GM19452 (cell line): ENCODE results near the gene SYNC.

ENCODE experiments used
- ATAC-seq: cut with Tn5 transposase; IDR thresholded peaks from one replicate; pipeline ENCODE4 v1.9.1; 2021; ENCODE audit not compliant: unreplicated experiment

SYNC gene

DNA sequence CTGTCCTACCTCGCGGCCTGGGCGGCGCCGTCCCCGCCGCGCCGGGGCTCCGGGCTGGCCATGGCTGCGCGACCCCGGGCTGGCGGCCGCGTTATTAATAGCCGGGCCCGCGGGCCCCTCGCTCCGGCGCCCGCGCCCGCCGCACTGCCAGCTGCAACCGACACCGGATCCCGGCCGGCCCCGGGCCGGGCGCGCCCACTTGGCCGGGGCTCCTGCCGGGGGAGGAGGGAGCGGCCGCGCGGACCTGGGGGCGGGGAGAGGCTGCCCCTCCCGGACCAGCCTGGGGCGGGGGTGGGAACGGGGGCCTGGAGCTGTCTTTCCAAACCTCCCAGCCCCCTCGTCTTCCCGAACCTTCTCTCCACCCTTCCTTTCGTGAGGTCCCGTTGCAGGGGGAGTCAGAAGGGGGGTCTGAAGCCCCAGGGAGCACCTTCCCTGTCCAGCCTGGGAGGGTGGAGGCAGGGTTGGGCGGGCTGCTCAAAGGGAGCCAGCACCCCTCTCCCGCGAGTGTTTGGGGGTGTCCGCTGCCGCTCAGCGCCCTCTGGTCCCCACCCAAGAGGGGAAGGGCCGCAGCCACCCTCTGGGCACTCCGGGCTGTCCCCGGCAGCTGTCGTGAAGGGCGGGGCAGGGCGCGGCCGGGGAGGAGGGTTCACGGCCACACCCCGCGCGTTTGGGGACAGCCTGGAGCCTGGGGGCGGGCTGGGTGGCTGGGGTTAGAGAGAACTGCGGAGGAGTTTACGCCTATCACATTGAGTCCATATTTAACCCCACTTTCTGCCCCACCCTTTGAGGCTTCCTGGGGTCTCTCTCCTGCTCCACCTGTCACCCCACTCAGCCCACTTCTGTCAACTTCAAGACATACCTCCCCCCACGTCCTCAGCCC lies at the start of gene SYNC:
Gene SYNC (minus strand): TSS at position 172 of the 880 bp plus-strand sequence. CDS start 110 bp downstream, at position 62.
- no peak for ATAC-seq

DNA sequence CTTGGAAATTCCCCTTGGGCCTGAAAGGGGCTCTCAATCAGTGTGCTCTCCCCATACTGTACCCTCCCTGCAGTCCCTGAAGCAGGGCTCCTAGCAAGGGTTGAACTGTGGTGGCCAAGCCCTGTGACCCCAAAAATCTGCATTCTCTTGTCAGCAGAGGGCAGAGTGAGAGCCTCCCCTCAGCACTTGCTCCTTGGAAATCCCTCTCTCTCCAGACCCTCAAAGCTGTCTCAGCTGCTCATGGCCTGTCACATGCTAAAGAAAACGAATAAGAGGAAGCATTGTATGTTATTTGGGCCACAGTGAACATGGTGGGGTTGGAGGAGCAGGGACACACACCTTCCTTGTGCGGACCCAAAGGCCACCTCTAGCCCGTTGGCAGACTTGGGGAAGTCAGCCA lies 47.2 kb upstream of the SYNC start:
- no peak for ATAC-seq

DNA sequence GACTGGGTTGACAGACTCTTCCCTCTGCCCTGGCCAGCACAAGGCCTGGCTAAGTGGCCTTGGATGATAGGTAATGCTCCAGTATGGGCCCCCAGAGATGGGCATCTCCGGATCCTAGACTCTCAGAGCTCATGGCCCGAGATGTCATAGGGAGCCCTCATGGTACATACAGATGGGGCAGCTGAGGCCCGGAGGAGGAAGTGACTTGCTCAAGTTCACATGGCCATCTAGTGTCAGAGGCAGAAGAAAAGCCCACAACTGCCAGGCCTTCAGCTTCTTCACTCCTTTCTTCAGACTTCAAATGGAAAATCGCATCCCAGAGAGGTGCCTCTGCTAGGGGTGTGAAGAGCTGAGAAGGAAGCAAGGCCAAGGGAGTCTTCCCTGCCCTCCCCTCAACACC lies 46.8 kb upstream of the SYNC start:
- ATAC-seq, result no peak

DNA sequence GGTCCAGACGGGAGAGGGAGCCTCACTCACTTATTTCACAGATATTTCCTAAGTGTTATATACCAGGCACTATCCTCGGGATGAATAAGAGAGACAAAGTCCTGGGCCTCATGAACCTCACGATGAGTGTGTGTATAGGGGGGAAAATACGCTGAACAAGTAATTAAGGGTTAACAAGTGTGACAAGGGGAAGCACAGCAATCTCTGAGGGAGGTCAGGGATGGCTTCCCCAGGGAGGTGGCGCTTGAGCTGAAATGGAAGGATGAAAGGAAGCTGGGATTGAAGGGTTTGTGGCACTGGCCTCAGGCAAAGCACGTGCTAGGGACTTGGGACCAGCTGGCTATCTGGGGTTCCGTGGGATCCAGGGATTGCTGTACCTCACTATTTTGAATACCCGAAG lies 46.4 kb upstream of the SYNC start:
- no peak for ATAC-seq

DNA sequence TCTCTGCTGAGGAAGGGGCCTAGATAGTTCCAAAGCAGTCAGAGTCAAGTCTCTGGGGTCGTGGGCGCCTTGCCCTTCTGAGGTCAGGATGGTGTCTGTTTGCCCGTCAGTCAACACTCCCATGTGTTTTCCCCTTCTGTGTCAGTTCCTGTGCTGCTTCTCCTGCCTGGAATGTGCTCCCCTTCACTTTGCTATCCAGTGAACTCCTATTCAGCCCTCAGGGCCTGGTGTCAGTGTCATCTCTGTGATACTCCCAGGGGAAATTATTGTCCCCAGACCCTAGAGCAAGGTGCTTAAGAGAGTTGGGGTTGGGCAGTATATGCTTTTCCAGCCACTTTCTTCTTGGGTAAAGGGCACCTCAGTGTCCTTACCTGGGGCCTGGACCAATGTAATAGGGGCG lies 45.8 kb upstream of the SYNC start:
- ATAC-seq, result no peak

DNA sequence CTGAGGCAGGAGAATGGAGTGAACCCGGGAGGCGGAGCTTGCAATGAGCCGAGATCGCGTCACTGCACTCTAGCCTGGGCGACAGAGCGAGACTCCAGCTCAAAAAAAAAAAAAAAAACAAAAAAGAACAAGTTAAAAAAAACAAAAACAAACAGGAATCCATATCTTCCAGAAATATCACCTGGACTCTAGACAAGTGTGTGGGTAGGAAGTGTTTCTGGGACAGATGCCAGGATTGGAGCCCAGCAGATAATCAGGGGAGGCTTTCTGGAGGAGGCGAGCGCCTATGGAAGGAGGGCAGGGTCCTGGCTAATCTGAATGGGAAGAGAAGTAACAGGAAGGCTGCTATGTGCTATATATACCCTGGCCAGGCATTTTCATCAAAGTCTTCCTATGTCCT lies 43.6 kb upstream of the SYNC start:
- no peak for ATAC-seq

DNA sequence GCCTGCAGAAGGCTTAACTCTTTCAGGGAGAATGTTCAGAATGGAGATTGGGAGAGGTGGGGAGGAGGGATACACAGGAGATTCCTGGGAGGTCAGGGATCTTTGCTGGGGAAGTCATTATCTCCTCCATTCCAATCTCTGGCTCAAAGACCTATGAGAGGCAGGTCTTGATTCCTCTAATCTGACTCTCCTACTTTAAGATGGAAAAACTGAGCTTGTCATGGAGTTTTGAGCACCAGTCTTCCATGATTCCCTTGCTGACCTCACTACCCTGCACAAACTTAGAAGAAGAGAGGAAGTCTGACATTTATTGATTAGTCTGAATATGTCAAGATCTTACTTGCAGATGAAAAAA lies 41.5 kb upstream of the SYNC start:
- ATAC-seq, result no peak

DNA sequence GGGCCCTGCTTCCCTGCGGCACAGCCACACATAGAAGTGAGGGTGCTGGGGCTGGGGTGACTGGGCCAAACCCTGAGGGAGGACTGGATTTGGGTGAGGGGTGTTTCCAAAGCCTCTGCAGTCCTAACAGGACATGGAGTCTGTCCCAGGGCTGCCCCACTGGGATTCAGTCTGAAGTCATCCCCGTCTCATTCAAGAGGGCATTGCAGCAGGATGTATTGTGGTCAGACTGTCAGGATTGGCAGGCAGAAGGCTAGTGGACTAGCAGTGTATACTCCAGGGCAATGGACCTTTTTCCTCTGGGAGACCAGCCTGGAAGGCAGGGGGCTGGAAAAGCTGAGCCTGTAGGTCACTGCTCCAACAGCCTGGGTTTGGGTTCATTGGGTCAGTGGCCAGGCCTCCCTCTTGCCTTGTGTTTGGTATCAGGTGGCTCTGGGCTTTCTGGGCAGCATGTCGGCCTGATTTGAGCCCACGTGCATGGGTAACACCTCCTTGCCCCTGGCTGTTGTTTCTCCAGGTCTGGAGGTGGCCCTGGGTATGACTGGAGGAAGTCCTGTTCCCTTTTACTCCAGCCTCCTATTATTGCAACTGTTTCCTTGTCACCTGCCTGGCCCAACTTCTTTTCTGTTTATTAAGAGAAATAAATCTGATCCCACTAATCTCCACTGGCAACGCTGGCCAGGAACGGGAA lies 41.0 kb upstream of the SYNC start:
- ATAC-seq, result no peak

DNA sequence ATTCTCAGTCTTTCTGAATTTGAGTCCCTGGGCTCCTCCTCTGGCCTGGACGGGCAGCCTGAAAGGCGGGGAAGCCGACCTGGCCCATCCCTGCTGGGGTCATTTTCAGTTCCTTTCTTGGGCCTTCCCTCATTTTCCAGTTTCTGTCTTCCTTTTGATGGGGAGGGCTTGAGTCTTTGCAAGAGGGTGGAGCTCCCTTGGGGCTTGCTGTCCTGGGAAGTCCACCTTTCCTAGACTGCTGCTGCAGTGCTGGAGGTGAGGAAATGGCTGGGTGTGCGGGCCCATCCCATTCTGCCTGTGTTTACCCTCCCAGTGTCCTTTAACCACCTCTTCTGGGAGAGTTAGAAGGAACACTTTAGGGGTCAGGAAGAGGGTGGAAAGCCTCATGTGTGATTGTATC lies 40.4 kb upstream of the SYNC start:
- no peak for ATAC-seq

DNA sequence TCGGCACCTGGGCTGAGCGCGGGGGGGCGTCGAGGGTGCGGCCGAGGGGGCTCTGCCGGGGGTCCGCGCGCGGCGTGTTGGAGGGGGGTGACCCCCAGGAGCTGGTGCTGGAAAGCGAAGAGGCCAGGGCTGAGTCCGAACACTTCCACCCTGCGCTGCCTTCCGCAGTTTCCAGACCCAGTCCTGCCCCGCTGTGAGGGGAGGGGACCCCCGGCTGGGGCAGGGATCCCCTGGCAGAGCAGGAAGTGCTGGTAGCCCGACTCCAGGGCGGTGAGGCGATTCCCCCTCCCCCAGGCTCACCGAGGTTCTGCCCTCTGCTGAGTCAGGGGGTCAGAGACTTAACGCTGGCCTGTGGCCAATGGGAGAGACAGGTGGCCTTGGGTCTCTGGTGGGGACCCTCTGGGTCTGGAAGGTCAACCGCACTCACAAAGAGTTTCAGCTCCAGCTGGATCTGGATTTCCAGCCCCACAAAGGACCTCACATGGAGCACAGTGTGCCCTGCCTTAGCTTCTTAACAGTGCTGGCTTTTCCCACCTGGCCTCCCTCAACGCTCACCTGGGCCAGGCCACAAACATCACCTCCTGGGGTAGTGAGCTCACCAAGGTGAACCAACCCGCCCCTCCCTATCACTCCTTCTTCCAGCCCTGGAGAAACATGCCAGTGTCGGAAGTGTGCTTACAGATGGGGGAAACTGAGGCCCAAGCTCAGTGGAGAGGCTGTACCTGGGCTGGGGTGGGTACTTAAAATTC lies 39.8 kb upstream of the SYNC start:
- no peak for ATAC-seq

DNA sequence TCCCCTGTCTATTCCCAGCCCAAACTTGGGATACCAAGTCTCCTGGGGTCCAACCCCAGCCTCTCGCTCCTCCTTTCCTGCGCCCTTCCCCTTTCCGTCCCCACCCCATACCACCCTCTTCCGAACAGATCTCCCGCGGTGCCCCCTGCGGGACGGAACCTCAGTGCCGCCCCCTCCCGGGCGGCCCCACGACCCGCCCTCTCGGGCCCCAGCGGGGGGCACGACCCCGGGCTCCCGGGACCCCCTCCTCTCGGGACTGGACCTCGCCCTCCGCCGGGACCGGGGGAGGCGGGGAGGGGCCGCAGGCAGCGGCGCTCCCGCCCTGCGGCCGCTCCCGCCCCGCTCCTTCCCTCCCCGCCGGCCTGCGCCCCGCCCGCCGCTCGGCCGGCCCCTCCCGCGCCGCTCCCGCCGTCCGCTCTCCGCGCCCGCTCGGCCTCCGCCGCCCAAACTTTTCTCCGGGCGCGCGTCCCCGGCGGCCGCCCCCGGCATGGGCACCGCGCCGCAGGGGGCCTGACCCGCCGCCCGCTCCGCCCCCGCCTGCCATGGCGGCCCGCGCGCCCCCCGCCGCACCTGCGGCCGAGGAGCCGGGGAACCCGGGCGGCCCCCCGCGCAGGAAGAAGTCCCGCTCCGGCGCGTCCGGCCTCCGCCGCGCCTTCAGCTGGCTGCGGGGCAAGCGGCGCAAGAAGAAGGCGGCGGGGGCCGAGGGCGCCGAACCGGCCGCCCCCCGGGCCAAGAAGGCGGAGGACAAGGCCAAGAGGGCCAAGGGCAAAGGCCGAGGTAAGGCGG lies 39.0 kb upstream of the SYNC start:
- no peak for ATAC-seq

DNA sequence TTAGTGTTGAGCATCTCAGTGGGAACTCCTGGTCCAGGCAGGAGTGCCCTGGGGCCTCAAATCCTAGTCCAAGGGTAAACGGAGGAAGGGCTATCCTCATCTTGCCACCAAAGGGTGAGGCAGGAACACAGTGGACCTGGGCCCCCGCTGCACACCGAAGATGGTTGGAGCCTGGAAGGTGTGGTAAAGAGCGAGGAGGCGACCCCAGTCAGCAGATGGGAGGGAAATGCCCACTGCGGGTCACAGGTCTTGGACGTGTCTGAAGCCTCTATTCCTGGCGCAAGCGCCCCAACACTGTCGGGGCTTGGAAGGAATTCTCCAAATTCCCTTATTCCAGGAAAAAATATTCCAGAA lies 38.5 kb upstream of the SYNC start:
- ATAC-seq, result no peak

DNA sequence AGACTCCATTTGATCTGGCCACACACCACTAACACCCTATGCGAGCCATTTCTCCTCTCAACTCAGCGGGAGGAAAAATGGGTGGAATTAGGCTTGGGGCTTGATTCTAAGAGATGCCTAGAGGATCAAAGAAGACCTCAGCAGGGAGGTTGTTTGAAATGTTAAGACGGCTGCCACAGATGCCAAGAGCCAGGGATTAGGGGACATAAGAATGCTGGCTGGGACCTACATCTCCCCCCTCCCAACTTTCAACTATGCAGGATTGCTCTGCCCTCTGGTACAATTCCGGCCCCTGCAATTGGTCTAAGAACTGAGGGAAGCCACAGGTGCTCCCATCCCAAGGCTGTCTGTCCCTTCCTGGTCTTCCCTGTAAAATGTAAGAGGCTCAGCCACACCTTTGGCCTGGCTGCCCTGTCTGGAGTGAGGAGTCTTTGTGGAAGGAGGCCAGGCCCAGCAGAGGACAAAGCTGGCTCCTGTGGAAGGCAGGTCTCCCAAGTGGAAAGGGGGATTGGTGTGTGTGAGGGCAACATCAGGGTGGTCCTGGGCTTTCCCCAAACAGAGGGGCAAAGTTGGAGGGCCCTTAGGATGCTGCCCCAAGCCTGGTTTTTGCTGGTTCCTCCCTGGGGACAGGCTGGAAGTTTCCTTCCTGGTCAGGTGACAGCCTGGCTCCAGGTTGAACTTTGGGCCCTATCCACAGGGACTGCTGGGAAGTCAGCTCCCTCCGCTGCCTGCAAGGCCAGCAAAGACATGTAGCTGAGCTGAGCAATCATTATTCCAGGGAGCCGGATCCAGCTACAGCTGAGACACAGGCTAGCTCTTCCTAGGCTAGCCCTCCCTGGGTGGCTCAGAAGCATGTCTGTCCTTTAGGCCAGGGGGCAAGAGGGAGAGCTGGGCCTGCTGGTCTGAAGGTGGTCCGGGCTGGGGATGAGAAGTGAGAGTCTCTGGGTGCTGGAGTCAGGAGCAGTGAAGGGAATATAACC lies 34.5 kb upstream of the SYNC start:
- no peak for ATAC-seq

DNA sequence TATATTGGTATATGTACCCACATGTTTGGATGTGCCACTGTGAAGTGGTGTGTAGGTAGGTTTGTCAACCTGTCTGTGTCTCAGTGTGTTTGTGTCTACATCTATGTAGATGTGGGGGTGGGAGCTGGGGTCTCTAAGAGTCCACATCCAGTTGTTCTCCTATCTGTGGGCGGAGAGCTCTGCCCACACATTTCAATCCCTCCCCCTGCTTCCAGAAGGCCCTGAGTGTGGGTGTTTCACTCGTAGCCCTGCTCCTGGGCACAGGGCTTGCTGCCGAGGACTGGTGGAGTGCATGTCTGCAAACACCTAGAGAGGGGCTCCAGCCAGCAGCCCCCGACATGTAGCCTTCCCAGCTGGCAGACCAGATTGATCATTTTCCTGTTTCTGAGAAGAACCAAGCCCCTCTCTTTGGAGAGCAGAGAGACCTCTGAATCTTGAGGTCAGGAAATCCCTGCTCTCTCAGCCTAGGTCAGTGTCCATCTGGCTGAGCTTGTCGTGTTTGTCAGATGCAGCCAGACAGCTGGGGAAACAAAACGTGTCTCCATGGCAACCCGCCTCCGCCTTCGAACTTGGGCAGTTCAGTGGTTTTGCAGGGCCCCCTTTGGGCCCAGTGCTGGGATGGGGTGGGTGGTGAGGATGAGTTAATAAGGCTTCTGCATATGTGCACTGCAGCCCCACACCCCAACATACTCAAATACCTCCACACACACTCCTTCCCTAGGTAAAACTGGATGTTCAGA lies 31.2 kb upstream of the SYNC start:
- no peak for ATAC-seq

DNA sequence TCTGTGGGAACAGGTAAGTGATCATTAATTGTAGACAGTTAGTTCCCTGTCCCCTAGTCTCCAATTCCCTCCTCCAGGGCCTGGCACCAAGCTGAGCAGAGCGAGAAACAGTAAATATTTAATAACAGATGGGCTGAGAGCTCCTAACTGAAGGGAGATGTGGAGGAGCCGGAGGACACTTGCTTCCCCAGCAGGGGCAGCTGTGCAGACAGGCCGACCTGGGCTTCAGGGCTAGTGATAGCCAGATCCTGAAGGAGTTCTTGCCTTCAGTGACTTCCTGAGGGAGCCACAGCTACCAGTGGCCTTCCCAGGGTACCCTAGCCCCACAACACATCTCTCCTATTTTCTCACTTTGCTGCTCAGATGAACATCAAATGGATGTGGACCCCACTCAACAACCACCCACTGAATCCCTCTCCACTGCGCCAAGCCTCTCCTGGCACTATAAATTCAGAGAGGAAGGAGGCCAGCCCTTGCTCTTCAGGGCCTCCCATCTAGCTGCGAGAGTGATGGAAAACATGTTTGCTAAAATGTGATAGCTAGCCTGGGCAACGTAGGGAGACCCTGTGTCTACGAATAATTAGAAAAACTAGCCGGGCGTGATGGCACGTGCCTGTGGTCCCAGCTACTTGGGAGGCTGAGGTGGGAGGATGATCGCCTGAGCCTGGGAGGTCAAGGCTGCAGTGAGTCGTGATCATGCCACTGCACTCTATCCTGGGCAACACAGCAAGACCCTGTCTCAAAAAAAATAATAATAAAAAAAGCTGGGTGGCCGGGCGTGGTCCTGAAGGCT lies 26.9 kb upstream of the SYNC start:
- no peak for ATAC-seq

DNA sequence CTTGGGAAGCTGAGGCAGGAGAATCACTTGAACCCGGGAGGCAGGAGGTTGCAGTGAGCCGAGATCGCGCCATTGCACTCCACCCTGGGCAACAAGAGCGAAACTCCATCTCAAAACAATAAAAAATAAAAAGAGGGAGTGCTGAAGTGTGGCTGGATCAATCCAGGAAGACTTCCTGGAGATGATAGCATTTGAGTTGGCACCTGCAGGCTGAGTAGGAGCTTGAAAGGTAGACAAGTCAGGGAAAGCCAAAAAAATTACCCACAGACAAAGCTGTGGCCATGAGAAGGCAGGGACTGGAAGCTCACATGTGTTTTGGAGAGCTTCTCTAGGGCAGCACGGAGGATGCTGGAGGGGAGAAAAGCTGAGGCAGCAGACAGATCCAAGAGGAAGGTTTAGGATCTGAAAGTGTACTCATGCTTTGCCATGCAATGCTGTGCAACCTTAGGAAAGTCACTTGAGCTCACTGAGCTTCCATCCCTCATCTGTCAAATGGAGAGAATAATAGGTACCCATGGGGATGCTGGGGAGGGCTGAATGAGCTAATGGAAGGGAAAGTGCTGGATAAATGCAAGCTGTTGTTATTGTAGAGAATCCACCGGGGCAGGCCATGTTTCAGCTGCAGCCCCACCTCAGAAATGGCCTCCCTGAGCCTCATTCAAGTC lies 26.0 kb upstream of the SYNC start:
- ATAC-seq, result no peak

DNA sequence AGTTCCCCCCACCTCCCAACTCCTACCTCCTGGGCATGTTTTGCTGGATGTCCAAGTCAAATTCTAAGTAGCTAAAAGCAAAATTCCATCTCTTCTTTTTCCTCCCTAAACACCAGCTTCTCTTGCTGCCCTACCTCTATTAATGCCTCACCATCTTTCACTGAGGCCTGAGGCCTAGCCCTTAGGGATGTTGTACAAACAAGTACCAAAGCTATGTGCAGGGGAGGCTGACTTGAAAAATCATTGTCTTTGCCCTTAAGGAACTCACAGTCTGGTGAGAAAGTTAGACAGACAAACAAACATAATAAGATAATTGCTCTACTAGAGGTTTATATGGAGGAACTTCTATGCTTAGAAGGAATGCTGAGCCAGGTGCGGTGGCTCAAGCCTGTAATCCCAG lies 25.3 kb upstream of the SYNC start:
- ATAC-seq, result no peak

DNA sequence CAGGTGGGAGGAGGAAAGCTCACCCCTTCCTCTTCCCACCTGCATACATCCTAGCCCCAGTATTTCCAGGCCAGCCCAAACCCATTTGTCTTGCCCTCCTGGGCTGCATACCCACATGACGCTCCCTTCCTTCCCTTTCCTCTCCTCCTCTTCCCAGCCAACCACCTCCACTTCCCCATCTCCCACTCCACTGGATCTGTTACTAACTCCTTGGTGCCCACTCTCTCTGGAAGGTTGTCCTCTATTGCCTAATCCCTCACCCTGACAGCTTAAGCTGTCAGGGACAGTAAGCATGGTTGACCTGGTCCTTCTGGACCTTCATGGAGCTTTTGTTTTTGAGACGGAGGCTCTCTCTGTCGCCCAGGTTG lies 23.0 kb upstream of the SYNC start:
- no peak for ATAC-seq
